HG03280 (cell line): ENCODE data around the gene PATL2.
"Not testable (repeated sequence)": the region's sequence is repeated elsewhere in the genome, so short reads cannot be mapped to it uniquely, and the experiment has no call there.

Source experiments
- ATAC-seq: cut with Tn5 transposase; IDR thresholded peaks from one replicate; pipeline ENCODE4 v1.9.1; 2021; ENCODE audit warnings: mild to moderate bottlenecking, moderate library complexity; ENCODE audit not compliant: unreplicated experiment

Gene PATL2

GRCh38 chr15:44719293-44719999, 8.3 kb upstream of the PATL2 start:
- ATAC-seq = peak; percentile 43

GRCh38 chr15:44718927-44719292, 7.8 kb upstream of the PATL2 start:
- no peak for ATAC-seq

GRCh38 chr15:44718180-44718926, 7.2 kb upstream of the PATL2 start:
- ATAC-seq = no peak

GRCh38 chr15:44716983-44717602, 6.0 kb upstream of the PATL2 start:
- ATAC-seq = no peak

- ATAC-seq = no peak
Observed at GRCh38 chr15:44715797-44716334, 4.7 kb upstream of the PATL2 start.

GRCh38 chr15:44715142-44715796, 4.1 kb upstream of the PATL2 start:
- ATAC-seq = no peak

- ATAC-seq = no peak
Observed at GRCh38 chr15:44713006-44713966, 2.2 kb upstream of the PATL2 start.

- ATAC-seq = no peak
Observed at GRCh38 chr15:44712346-44713005, 1.4 kb upstream of the PATL2 start.

GRCh38 chr15:44711743-44712345, 721 bp upstream of the PATL2 start:
- peak; percentile 23 for ATAC-seq

GRCh38 chr15:44710236-44711095, 657 bp downstream of the PATL2 start:
- ATAC-seq = peak; percentile 22

- ATAC-seq = no peak
Observed at GRCh38 chr15:44706946-44707636, 4.0 kb downstream of the PATL2 start.

- no peak for ATAC-seq
Observed at GRCh38 chr15:44706401-44706800, 4.7 kb downstream of the PATL2 start.

GRCh38 chr15:44705986-44706385, 5.1 kb downstream of the PATL2 start:
- ATAC-seq = no peak

- not testable (repeated sequence) for ATAC-seq
Observed at GRCh38 chr15:44700676-44701075, 10.4 kb downstream of the PATL2 start.

GRCh38 chr15:44698641-44699040, 12.5 kb downstream of the PATL2 start:
- ATAC-seq = no peak

GRCh38 chr15:44697014-44697413, 14.1 kb downstream of the PATL2 start:
- no peak for ATAC-seq

GRCh38 chr15:44695294-44695693, 15.8 kb downstream of the PATL2 start:
- ATAC-seq = no peak

- no peak for ATAC-seq
Observed at GRCh38 chr15:44694416-44694815, 16.7 kb downstream of the PATL2 start.
